Measurements from ENCODE around the gene POLD2.

The POLD2 gene

GRCh38 chr7:44101303-44101965 is 21.9 kb downstream of the POLD2 start:
- DNase-seq: no peak

- no peak for DNase-seq
Observed at GRCh38 chr7:44100458-44101302, 22.7 kb downstream of the POLD2 start.

- no peak for DNase-seq
Observed at GRCh38 chr7:44099669-44100068, 23.7 kb downstream of the POLD2 start.

- DNase-seq: no peak
Observed at GRCh38 chr7:44098092-44099068, 25.0 kb downstream of the POLD2 start.

- no peak for DNase-seq
Observed at GRCh38 chr7:44097064-44097932, 26.1 kb downstream of the POLD2 start.

GRCh38 chr7:44096326-44096881 is 26.9 kb downstream of the POLD2 start:
- no peak for DNase-seq

GRCh38 chr7:44095781-44096180 is 27.6 kb downstream of the POLD2 start:
- DNase-seq: no peak

- DNase-seq: no peak
Observed at GRCh38 chr7:44094883-44095592, 28.3 kb downstream of the POLD2 start.

- no peak for DNase-seq
Observed at GRCh38 chr7:44094365-44094764, 29.0 kb downstream of the POLD2 start.

- DNase-seq: no peak
Observed at GRCh38 chr7:44093102-44093641, 30.2 kb downstream of the POLD2 start.

- no peak for DNase-seq
Observed at GRCh38 chr7:44087911-44088838, 35.2 kb downstream of the POLD2 start.

GRCh38 chr7:44086627-44087026 is 36.7 kb downstream of the POLD2 start:
- no peak for DNase-seq

- no peak for DNase-seq
Observed at GRCh38 chr7:44085546-44085945, 37.8 kb downstream of the POLD2 start.

GRCh38 chr7:44084701-44085100 is 38.6 kb downstream of the POLD2 start:
- no peak for DNase-seq

- DNase-seq: no peak
Observed at GRCh38 chr7:44083796-44084195, 39.6 kb downstream of the POLD2 start.

GRCh38 chr7:44082541-44083207 is 40.7 kb downstream of the POLD2 start:
- DNase-seq: peak; percentile 99

- DNase-seq: peak; percentile 71
Observed at GRCh38 chr7:44081266-44081748, 42.0 kb downstream of the POLD2 start.

GRCh38 chr7:44080686-44081265 is 42.6 kb downstream of the POLD2 start:
- no peak for DNase-seq

Measured in activated effector memory CD4-positive, alpha-beta T cell treated with anti-CD3 and anti-CD28 coated beads, Interleukin-2, amount 50 U/mL, for 16 hours (primary cell).